Lung (tissue), 12 donors: Measurements from ENCODE around the gene CD37. TPM values are rescaled to one million over a fixed set of nuclear protein-coding genes. Genes with fewer than 3 reads are reported as not detected.
A peak's percentile ranks its signal among the peaks of the same experiment; 100 is the strongest.

ENCODE experiments used
- ATAC-seq: fragments of 200-7000 bp; cut with Tn5 transposase; one replicate; pipeline ENCODE4 v1.9.1; 2020; ENCODE audit warnings: moderate number of reproducible peaks; ENCODE audit not compliant: insufficient read depth, low FRiP score
- DNase-seq, 3 donors: peaks; one replicate each; pipeline ENCODE4 v3.0.0-alpha.2; 2013 to 2017
- H3K27ac ChIP-seq, 2 donors: one replicate each; pipeline ENCODE4 v1.5.1; 2013; ENCODE audit warnings: mild to moderate bottlenecking in 2 of 2, moderate library complexity in 2 of 2, control low read depth in 1 of 2, inconsistent platforms in 1 of 2, low read depth in 1 of 2, low read length in 1 of 2
- H3K27me3 ChIP-seq, 3 donors: one replicate each; pipeline ENCODE4 v1.5.1; 2013; ENCODE audit warnings: low read length in 2 of 3; ENCODE audit not compliant: control insufficient read depth in 3 of 3, insufficient read depth in 3 of 3
- H3K36me3 ChIP-seq, 4 donors: one replicate each; pipeline ENCODE4 v1.5.1; 2013; ENCODE audit warnings: low read length in 4 of 4, mild to moderate bottlenecking in 1 of 4, moderate library complexity in 1 of 4; ENCODE audit not compliant: control insufficient read depth in 4 of 4, insufficient read depth in 4 of 4
- H3K4me1 ChIP-seq, 5 donors: one replicate each; pipeline ENCODE4 v1.5.1; 2013; ENCODE audit warnings: low read length in 5 of 5, mild to moderate bottlenecking in 2 of 5, moderate library complexity in 1 of 5; ENCODE audit not compliant: control insufficient read depth in 5 of 5, insufficient read depth in 5 of 5
- H3K4me3 ChIP-seq: one replicate; pipeline ENCODE4 v1.5.1; 2013; ENCODE audit warnings: mild to moderate bottlenecking, control low read depth, moderate library complexity
- H3K9ac ChIP-seq, 2 donors: one replicate each; pipeline ENCODE4 v1.5.1; 2013; ENCODE audit warnings: low read length in 2 of 2, control low read depth in 1 of 2; ENCODE audit not compliant: insufficient read depth in 1 of 2
- H3K9me3 ChIP-seq, 4 donors: one replicate each; pipeline ENCODE4 v1.5.1; 2013; ENCODE audit warnings: low read length in 3 of 4, mild to moderate bottlenecking in 1 of 4, moderate library complexity in 1 of 4; ENCODE audit not compliant: control insufficient read depth in 4 of 4, insufficient read depth in 3 of 4
- WGBS, 2 donors: extraction: QIAGEN DNeasy Blood & Tissue Kit; methylation state at CpG; one replicate each; pipeline ENCODE4 v1.1.7; 2013; 5-methylcytosine and 5-hydroxymethylcytosine counted together
- polyA plus RNA-seq, 2 donors: library from polyadenylated mRNA; stranded (reverse); fragments of 200-250 nt; gene quantifications; one replicate each; pipeline ENCODE4 v1.2.1, GENCODE V29; 2013
- total RNA-seq, 2 donors: library from RNA; depleted of rRNA in 1 of 2; stranded (reverse); fragments of >200 nt in 1 of 2; gene quantifications; one replicate each; pipeline ENCODE4 v1.2.1, GENCODE V29; 2014 to 2021
- TF ChIP-seq, protein P1 (sequence below): IDR thresholded peaks from 2 replicates; pipeline ENCODE4 v1.5.1; 2012; ENCODE audit warnings: mild to moderate bottlenecking; ENCODE audit errors: control extremely low read depth, extremely low read depth
- donor health status: control.
- donor health status: control.
- donor health status: Bipolar disorder and iron deficiency.
- donor health status: healthy.
- donor health status: DM: yes; HTN: yes; CAD: no.

Gene CD37
- total and polyA plus RNA-seq, 4 donors: 33.9 to 154 (median 51.2) TPM

GRCh38 chr19:49361438-49362047 lies 26.3 kb downstream of the CD37 start:
- peak overlapping the region; percentile 90 to 98 for H3K27ac ChIP-seq
- H3K4me1 ChIP-seq: peaks cover 0 to 26% (median 8%) of the 10 kb centered on the region in 5 donors

GRCh38 chr19:49362048-49362928 lies 27.1 kb downstream of the CD37 start, which contains the start of gene TEAD2:
Gene TEAD2, minus strand, starts transcription at chr19:49362416. Its CDS starts 2,341 bp downstream, at chr19:49360075.
- WGBS, 2 donors: 0 to 1% methylated on average over 51 to 52 of the region's 52 CpGs
- Histone ChIP-seq H3K36me3 (peaks cover 0 to 16% (median 6%) of the 10 kb centered on the region in 4 donors), H3K4me3 (peak within 1 kb of the TSS; percentile 59), H3K27me3 (no peaks in the 10 kb centered on the region), H3K9ac (peak within 1 kb of the TSS; percentile 98 to 99), H3K9me3 (no peaks in the 10 kb centered on the region), H3K27ac (peak within 1 kb of the TSS; percentile 90 to 98), H3K4me1 (peaks cover 0 to 19% (median 5%) of the 10 kb centered on the region in 5 donors)
- DNase-seq (peak; percentile 90 to 91 (median 91)), ATAC-seq (no peak)
- TF ChIP-seq, protein P1, sequence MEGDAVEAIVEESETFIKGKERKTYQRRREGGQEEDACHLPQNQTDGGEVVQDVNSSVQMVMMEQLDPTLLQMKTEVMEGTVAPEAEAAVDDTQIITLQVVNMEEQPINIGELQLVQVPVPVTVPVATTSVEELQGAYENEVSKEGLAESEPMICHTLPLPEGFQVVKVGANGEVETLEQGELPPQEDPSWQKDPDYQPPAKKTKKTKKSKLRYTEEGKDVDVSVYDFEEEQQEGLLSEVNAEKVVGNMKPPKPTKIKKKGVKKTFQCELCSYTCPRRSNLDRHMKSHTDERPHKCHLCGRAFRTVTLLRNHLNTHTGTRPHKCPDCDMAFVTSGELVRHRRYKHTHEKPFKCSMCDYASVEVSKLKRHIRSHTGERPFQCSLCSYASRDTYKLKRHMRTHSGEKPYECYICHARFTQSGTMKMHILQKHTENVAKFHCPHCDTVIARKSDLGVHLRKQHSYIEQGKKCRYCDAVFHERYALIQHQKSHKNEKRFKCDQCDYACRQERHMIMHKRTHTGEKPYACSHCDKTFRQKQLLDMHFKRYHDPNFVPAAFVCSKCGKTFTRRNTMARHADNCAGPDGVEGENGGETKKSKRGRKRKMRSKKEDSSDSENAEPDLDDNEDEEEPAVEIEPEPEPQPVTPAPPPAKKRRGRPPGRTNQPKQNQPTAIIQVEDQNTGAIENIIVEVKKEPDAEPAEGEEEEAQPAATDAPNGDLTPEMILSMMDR: no peak

More at GRCh38 chr19:49361438-49362047, 26.3 kb downstream of the CD37 start:
- TF ChIP-seq, protein P1: no peak
- H3K36me3 ChIP-seq: peaks cover 0 to 24% (median 9%) of the 10 kb centered on the region in 4 donors
- peak; percentile 94 to 97 (median 96) for DNase-seq
- 3 to 10% methylated on average over 19 to 27 of the region's 27 CpGs for WGBS, 2 donors
- ATAC-seq: no peak
- peak overlapping the region; percentile 98 to 99 for H3K9ac ChIP-seq
- no peaks in the 10 kb centered on the region for H3K27me3 ChIP-seq
- H3K4me3 ChIP-seq: peak overlapping the region; percentile 59
- no peaks in the 10 kb centered on the region for H3K9me3 ChIP-seq

DNA sequence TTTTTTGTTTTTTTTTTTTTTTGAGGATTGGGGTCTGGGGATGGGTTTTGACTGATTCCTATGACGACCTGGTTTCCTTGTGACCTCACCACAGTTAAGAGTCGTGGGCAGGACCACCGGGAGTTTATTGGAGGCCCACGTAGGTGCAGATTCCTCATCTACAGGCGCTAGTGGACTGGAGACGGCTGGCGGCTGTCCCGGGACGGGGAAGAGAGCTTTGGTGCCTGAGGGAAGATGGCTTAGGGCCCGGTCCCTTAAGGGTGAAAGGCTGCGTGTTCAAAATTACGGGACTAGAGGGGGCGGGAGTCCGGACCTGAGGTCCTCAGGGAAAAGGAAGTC lies 27.7 kb downstream of the CD37 start:
- H3K4me1 ChIP-seq: peaks cover 0 to 15% (median 3%) of the 10 kb centered on the region in 5 donors
- H3K27me3 ChIP-seq: no peaks in the 10 kb centered on the region
- H3K4me3 ChIP-seq: no peak overlapping the region
- TF ChIP-seq, protein P1: no peak
- H3K36me3 ChIP-seq: peaks cover 0 to 10% (median 3%) of the 10 kb centered on the region in 4 donors
- peak overlapping the region in 1 of 2 donors; percentile 81 for H3K9ac ChIP-seq
- peak; percentile 80 to 86 (median 83) for DNase-seq
- peak overlapping the region; percentile 30 to 50 for H3K27ac ChIP-seq
- WGBS, 2 donors: 1% methylated on average over 14 of the region's 14 CpGs
- no peak for ATAC-seq
- H3K9me3 ChIP-seq: no peaks in the 10 kb centered on the region
